ENCODE results near the gene GPHN.

GRCh38 chr14:66857867-66858266 is 349.9 kb downstream of the GPHN start:
- no peak for TF ChIP-seq POLR2A (IDR thresholded peaks at IDR 0.05)
- TF ChIP-seq CTCF (IDR thresholded peaks at IDR 0.05): no peak

Measured in heart left ventricle (tissue), 13 donors.